DMS53 treated with DMSO at 0.1 percent for 48 hours (cell line): Measurements from ENCODE around the gene PRELP.
"Not testable (repeated sequence)": the region's sequence is repeated elsewhere in the genome, so short reads cannot be mapped to it uniquely, and the experiment has no call there.

Experiments used
- DNase-seq: peaks from one replicate; lab custom pipeline; 2025; ENCODE audit not compliant: unreplicated experiment; lab: John Stamatoyannopoulos, UW

The PRELP gene

GRCh38 chr1:203505526-203506204 is 30.1 kb downstream of the PRELP start:
- DNase-seq, result no peak

GRCh38 chr1:203506858-203507626 is 31.4 kb downstream of the PRELP start:
- no peak for DNase-seq

- DNase-seq, result no peak
Measured at GRCh38 chr1:203507759-203508158, 32.2 kb downstream of the PRELP start.

- no peak for DNase-seq
Measured at GRCh38 chr1:203508463-203509073, 33.0 kb downstream of the PRELP start.

GRCh38 chr1:203509135-203509534 is 33.5 kb downstream of the PRELP start:
- no peak for DNase-seq

GRCh38 chr1:203511513-203511912 is 35.9 kb downstream of the PRELP start:
- DNase-seq, result no peak

- DNase-seq, result no peak
Measured at GRCh38 chr1:203511930-203512329, 36.3 kb downstream of the PRELP start.

- DNase-seq, result no peak
Measured at GRCh38 chr1:203512517-203512847, 36.9 kb downstream of the PRELP start.

- DNase-seq, result no peak
Measured at GRCh38 chr1:203512848-203513584, 37.4 kb downstream of the PRELP start.

GRCh38 chr1:203513585-203514031 is 38.0 kb downstream of the PRELP start:
- DNase-seq, result no peak

- no peak for DNase-seq
Measured at GRCh38 chr1:203516184-203516583, 40.6 kb downstream of the PRELP start.

GRCh38 chr1:203516906-203517305 is 41.3 kb downstream of the PRELP start:
- no peak for DNase-seq

GRCh38 chr1:203517426-203518110 is 42.0 kb downstream of the PRELP start:
- DNase-seq, result no peak

GRCh38 chr1:203518139-203518538 is 42.5 kb downstream of the PRELP start:
- not testable (repeated sequence) for DNase-seq

- no peak for DNase-seq
Measured at GRCh38 chr1:203518541-203518940, 42.9 kb downstream of the PRELP start.

GRCh38 chr1:203519053-203519840 is 43.6 kb downstream of the PRELP start:
- DNase-seq, result no peak

- no peak for DNase-seq
Measured at GRCh38 chr1:203519896-203520295, 44.3 kb downstream of the PRELP start.

- no peak for DNase-seq
Measured at GRCh38 chr1:203520315-203520714, 44.7 kb downstream of the PRELP start.

- DNase-seq, result no peak
Measured at GRCh38 chr1:203521074-203521794, 45.6 kb downstream of the PRELP start.
